Kidney (tissue), 14 donors: Measurements from ENCODE around the gene NXPH3. TPM values are rescaled to one million over a fixed set of nuclear protein-coding genes. Genes with fewer than 3 reads are reported as not detected.

ENCODE experiments used
- DNase-seq, 5 donors: peaks; one replicate each; pipeline ENCODE4 v3.0.0-alpha.2; 2013 to 2020
- FAIRE-seq: peaks from 2 replicates; lab custom pipeline; 2012; peaks lifted over from hg19 to GRCh38; lab: Jason Lieb, UNC
- H3K27ac ChIP-seq, 2 donors: one replicate each; pipeline ENCODE4 v1.7.0; 2013; ENCODE audit warnings: low read depth in 2 of 2, low read length in 2 of 2, inconsistent platforms in 1 of 2
- H3K27me3 ChIP-seq: one replicate; pipeline ENCODE4 v1.7.1; 2013; ENCODE audit warnings: low read length, inconsistent platforms; ENCODE audit not compliant: control insufficient read depth, insufficient read depth
- H3K36me3 ChIP-seq, 3 donors: one replicate each; pipeline versions ENCODE4 v1.7.0 to v1.7.1; 2013; ENCODE audit warnings: low read length in 3 of 3, control low read depth in 1 of 3, inconsistent platforms in 1 of 3; ENCODE audit not compliant: insufficient read depth in 3 of 3, control insufficient read depth in 2 of 3
- H3K4me1 ChIP-seq, 3 donors: one replicate each; pipeline versions ENCODE4 v1.7.0 to v1.7.1; 2013; ENCODE audit warnings: low read length in 3 of 3, inconsistent platforms in 1 of 3, low read depth in 1 of 3; ENCODE audit not compliant: control insufficient read depth in 2 of 3, insufficient read depth in 2 of 3
- H3K4me3 ChIP-seq, 3 donors: one replicate each; pipeline versions ENCODE4 v1.7.0 to v1.8.1; 2013; ENCODE audit warnings: low read length in 3 of 3, control low read depth in 1 of 3, inconsistent platforms in 1 of 3
- H3K9ac ChIP-seq, 3 donors: one replicate each; pipeline versions ENCODE4 v1.7.0 to v1.7.1; 2013; ENCODE audit warnings: low read length in 3 of 3, control low read depth in 1 of 3, inconsistent platforms in 1 of 3
- H3K9me3 ChIP-seq, 3 donors: one replicate each; pipeline versions ENCODE4 v1.7.0 to v1.7.1; 2013; ENCODE audit warnings: low read length in 3 of 3, control low read depth in 1 of 3, inconsistent platforms in 1 of 3; ENCODE audit not compliant: control insufficient read depth in 2 of 3, insufficient read depth in 1 of 3
- intact Hi-C: fragments of 100-400 bp; cut with DNase I; formaldehyde crosslinking; loops from one replicate; pipeline ENCODE4 v1.11.1; 2022
- polyA plus RNA-seq: library from polyadenylated mRNA; stranded (reverse); fragments of 350-450 nt; fragmentation: Illumina TruSeq; extraction: RNeasy Lipid Tissue Mini Kit (QIAGEN cat#74804); gene quantifications from one replicate; pipeline ENCODE4 v1.2.3, GENCODE V29; 2014; ENCODE audit warnings: low read depth, low replicate concordance; ENCODE audit not compliant: insufficient read depth
- total RNA-seq: library from RNA; stranded (reverse); fragmentation: NEBNext Ultra II Directional; extraction: Animal tissue kit (Norgen Biotek cat#: 25700); gene quantifications from one replicate; pipeline ENCODE4 v1.2.1, GENCODE V29; 2021
- TF ChIP-seq, protein P1 (sequence below): IDR thresholded peaks from 3 replicates; pipeline ENCODE4 v1.5.1; 2012; ENCODE audit warnings: mild to moderate bottlenecking, moderate library complexity, borderline replicate concordance; ENCODE audit not compliant: insufficient read depth; ENCODE audit errors: extremely low read depth
- donor health status: control.
- donor health status: control.
- donor health status: control.
- donor health status: control.
- donor health status: control.
- donor health status: DM: yes; HTN: yes; CAD: no.
- donor health status: Normal renal cell carcinoma (clear cell type).

NXPH3 gene
- total and polyA plus RNA-seq, 2 donors from 2014 or later: 0.98 to 1.2 TPM

- FAIRE-seq: no peak
- TF ChIP-seq, protein P1, sequence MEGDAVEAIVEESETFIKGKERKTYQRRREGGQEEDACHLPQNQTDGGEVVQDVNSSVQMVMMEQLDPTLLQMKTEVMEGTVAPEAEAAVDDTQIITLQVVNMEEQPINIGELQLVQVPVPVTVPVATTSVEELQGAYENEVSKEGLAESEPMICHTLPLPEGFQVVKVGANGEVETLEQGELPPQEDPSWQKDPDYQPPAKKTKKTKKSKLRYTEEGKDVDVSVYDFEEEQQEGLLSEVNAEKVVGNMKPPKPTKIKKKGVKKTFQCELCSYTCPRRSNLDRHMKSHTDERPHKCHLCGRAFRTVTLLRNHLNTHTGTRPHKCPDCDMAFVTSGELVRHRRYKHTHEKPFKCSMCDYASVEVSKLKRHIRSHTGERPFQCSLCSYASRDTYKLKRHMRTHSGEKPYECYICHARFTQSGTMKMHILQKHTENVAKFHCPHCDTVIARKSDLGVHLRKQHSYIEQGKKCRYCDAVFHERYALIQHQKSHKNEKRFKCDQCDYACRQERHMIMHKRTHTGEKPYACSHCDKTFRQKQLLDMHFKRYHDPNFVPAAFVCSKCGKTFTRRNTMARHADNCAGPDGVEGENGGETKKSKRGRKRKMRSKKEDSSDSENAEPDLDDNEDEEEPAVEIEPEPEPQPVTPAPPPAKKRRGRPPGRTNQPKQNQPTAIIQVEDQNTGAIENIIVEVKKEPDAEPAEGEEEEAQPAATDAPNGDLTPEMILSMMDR: no peak
These were observed 6.5 kb downstream of the NXPH3 start for GRCh38 chr17:49582055-49582722.

DNA sequence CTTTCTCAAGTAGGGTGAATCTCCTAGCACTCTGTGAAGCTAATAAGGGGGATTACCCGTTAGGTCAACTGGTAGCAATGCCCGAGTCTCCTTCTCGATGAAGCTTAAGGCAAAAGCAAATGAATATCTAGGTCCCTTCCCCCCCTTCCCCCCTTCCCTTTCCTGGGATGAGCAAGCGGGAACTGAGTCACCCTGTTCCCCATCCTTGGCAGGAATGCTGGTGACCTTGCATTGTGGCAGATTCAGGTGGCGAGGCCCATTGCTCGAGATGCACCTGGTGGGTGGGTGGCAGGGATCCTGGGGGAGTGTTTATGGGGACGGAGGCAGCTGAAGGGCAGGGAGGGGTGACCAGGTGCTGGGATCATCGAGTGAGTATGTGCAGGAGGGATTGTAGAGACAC is 7.1 kb downstream of the NXPH3 start:
- no peak for FAIRE-seq

More at GRCh38 chr17:49582055-49582722, 6.5 kb downstream of the NXPH3 start:
- Histone ChIP-seq H3K27me3 (no peaks in the 10 kb centered on the region), H3K4me3 (no peak overlapping the region), H3K4me1 (no peaks in the 10 kb centered on the region), H3K9me3 (no peaks in the 10 kb centered on the region), H3K9ac (no peak overlapping the region), H3K36me3 (no peaks in the 10 kb centered on the region), H3K27ac (no peak overlapping the region)
- intact Hi-C loops: no loop called here
- no peak for DNase-seq

DNA sequence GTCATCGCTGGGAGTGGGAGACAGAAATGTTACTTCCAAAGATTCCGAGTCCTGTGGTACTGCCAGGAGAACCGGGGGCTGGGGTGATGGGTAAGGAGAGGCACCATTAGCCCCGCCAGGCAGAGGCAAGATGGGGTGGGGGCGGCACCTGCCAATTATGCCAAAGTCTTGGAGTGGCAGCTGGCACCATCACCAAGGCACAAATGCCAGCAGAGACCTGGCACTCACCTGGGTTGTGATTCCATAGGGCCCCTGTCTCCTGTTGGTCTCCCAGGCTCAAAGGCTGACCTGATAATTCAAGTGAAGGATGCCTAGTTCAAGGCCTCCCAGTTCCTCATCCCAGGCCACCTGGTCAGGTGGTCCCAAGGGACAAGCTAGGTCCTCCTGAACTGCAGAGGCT is 7.6 kb downstream of the NXPH3 start:
- TF ChIP-seq, protein P1: no peak
- no peak overlapping the region for H3K9ac ChIP-seq
- no peaks in the 10 kb centered on the region for H3K36me3 ChIP-seq
- H3K27me3 ChIP-seq: no peaks in the 10 kb centered on the region
- H3K27ac ChIP-seq: no peak overlapping the region
- no peak for FAIRE-seq
- H3K4me1 ChIP-seq: no peaks in the 10 kb centered on the region
- intact Hi-C loops: no loop called here
- DNase-seq: no peak
- H3K4me3 ChIP-seq: no peak overlapping the region
- H3K9me3 ChIP-seq: no peaks in the 10 kb centered on the region

More for the DNA sequence above, 7.1 kb downstream of the NXPH3 start:
- no peak overlapping the region for H3K27ac ChIP-seq
- no peak overlapping the region for H3K4me3 ChIP-seq
- TF ChIP-seq, protein P1: no peak
- H3K4me1 ChIP-seq: no peaks in the 10 kb centered on the region
- no peaks in the 10 kb centered on the region for H3K27me3 ChIP-seq
- H3K9me3 ChIP-seq: no peaks in the 10 kb centered on the region
- H3K36me3 ChIP-seq: no peaks in the 10 kb centered on the region
- intact Hi-C loops: no loop called here
- no peak for DNase-seq
- no peak overlapping the region for H3K9ac ChIP-seq
